GM12878 (cell line): ENCODE results near the gene SUGCT. TPM values are rescaled to one million over a fixed set of nuclear protein-coding genes. Genes with fewer than 3 reads are reported as not detected.

Experiments used
- ATAC-seq: fragments of 200-7000 bp; cut with Tn5 transposase; 3 replicates; pipeline ENCODE4 v1.9.1; 2020; ENCODE audit warnings: mild to moderate bottlenecking, moderate library complexity
- BruUV-seq: library from RNA; stranded (reverse); fragments of 400-500 nt; replicated peaks from 2 replicates; lab custom pipeline; 2021; lab: Mats Ljungman, UMichigan
- CTCF ChIA-PET: fragments of 300-600 bp; sonication (Branson Sonifier 250); formaldehyde crosslinking; extraction: SDS; loops from one replicate; lab custom pipeline; 2021; ENCODE audit warnings: inconsistent platforms; lab: Yijun Ruan, JAX
- POLR2A ChIA-PET: fragments of 350-600 bp; formaldehyde crosslinking; extraction: SDS; loops from one replicate; lab custom pipeline; 2021; ENCODE audit warnings: inconsistent platforms; lab: Charles Lee
- RAD21 ChIA-PET: fragments of 300-600 bp; sonication (Branson Sonifier 250); formaldehyde crosslinking; loops from one replicate; lab custom pipeline; 2023; ENCODE audit warnings: antibody characterized with exemption; ENCODE audit not compliant: unreplicated experiment; lab: Charles Lee
- SMC1A ChIA-PET: fragments of 300-600 bp; sonication (Branson Sonifier 250); formaldehyde crosslinking; loops from one replicate; lab custom pipeline; 2023; ENCODE audit not compliant: unreplicated experiment, uncharacterized antibody; lab: Charles Lee
- DNase-seq: peaks from one replicate; pipeline ENCODE4 v3.0.0-alpha.2; 2011; ENCODE audit warnings: low read depth, low spot score
- FAIRE-seq: peaks from 3 replicates; lab custom pipeline; 2011; peaks lifted over from hg19 to GRCh38; lab: Jason Lieb, UNC
- H2AFZ ChIP-seq: 2 replicates; pipeline ENCODE4 v1.6.0; 2011; ENCODE audit warnings: low read depth, low read length, control low read depth; ENCODE audit not compliant: control insufficient read depth
- H3K27ac ChIP-seq: 2 replicates; pipeline ENCODE4 v1.5.1; 2011; ENCODE audit warnings: control low read depth; ENCODE audit not compliant: control insufficient read depth, insufficient read depth
- H3K27me3 ChIP-seq, 2 experiments: replicated peaks in 1 of 2; 2 replicates each; pipeline versions ENCODE4 v1.6.0 to v1.6.1; 2011; ENCODE audit warnings: low read length in 1 of 2; ENCODE audit not compliant: control insufficient read depth in 2 of 2, insufficient read depth in 2 of 2
- H3K36me3 ChIP-seq, 2 experiments: 2 replicates each; pipeline ENCODE4 v1.5.1; 2011; ENCODE audit warnings: low read length in 1 of 2; ENCODE audit not compliant: control insufficient read depth in 2 of 2, insufficient read depth in 2 of 2
- H3K4me1 ChIP-seq: 2 replicates; pipeline ENCODE4 v1.6.1; 2011; ENCODE audit warnings: mild to moderate bottlenecking, low read length, moderate library complexity, mixed read lengths; ENCODE audit not compliant: control insufficient read depth, insufficient read depth
- H3K4me2 ChIP-seq: 2 replicates; pipeline ENCODE4 v1.6.0; 2011; ENCODE audit warnings: control low read depth; ENCODE audit not compliant: control insufficient read depth, insufficient read depth
- H3K4me3 ChIP-seq: fragments of 200-600 bp; sonication (generic); 2 replicates; pipeline ENCODE4 v1.5.1; 2016
- H3K79me2 ChIP-seq: 2 replicates; pipeline ENCODE4 v1.6.0; 2011; ENCODE audit warnings: low read length; ENCODE audit not compliant: control insufficient read depth, insufficient read depth
- H3K9ac ChIP-seq: 2 replicates; pipeline ENCODE4 v1.8.0; 2011; ENCODE audit warnings: low read length, control low read depth, mixed read lengths; ENCODE audit not compliant: control insufficient read depth, insufficient read depth
- H3K9me3 ChIP-seq: replicated peaks from 3 replicates; pipeline ENCODE4 v1.5.1; 2011; ENCODE audit warnings: mild to moderate bottlenecking, low read length; ENCODE audit not compliant: control insufficient read depth, insufficient read depth
- H4K20me1 ChIP-seq: 2 replicates; pipeline ENCODE4 v1.6.0; 2011; ENCODE audit not compliant: control insufficient read depth, insufficient read depth
- ASH2L ChIP-seq: fragments of 300-600, 200-600 bp; sonication (generic); IDR thresholded peaks from 2 replicates; pipeline ENCODE4 v1.6.1; 2017; ENCODE audit warnings: low read depth, mild to moderate bottlenecking, borderline replicate concordance
- MXI1 ChIP-seq: fragments of 150-350 bp; IDR thresholded peaks from 2 replicates; pipeline ENCODE4 v1.6.1; 2011; ENCODE audit warnings: low read depth, mild to moderate bottlenecking, inconsistent platforms, low read length, improper control_type of control experiment
- NFYB ChIP-seq: IDR thresholded peaks from 2 replicates; pipeline ENCODE4 v1.6.1; 2011; ENCODE audit warnings: low read depth, mild to moderate bottlenecking, low read length, improper control_type of control experiment, moderate library complexity; ENCODE audit not compliant: insufficient read depth
- RAD21 ChIP-seq: IDR thresholded peaks from 2 replicates; pipeline ENCODE4 v1.6.1; 2011; ENCODE audit warnings: mild to moderate bottlenecking, low read depth, low read length, moderate library complexity; ENCODE audit not compliant: insufficient read depth
- SMARCA5 ChIP-seq: fragments of 450-650 bp; IDR thresholded peaks from 2 replicates; pipeline ENCODE4 v1.6.1; 2017; ENCODE audit warnings: mild to moderate bottlenecking
- TAF1 ChIP-seq: IDR thresholded peaks from 2 replicates; pipeline ENCODE4 v1.6.1; 2011; ENCODE audit warnings: mild to moderate bottlenecking, low read depth, low read length, borderline replicate concordance
- ZZZ3 ChIP-seq: IDR thresholded peaks from 2 replicates; pipeline ENCODE4 v1.6.1; 2011; ENCODE audit warnings: low read depth; ENCODE audit not compliant: control insufficient read depth, insufficient read length
- WGBS: methylation state at CpG from one replicate; pipeline ENCODE4 v1.1.6; 2016; ENCODE audit warnings: low lambda C conversion rate; ENCODE audit not compliant: insufficient replicate concordance, insufficient coverage; ENCODE audit errors: missing lambda C conversion rate; 5-methylcytosine and 5-hydroxymethylcytosine counted together
- in situ Hi-C: fragments of 300-500 bp; cut with MboI; formaldehyde crosslinking; loops from 9 replicates; pipeline ENCODE4 v1.14.3; 2018; ENCODE audit warnings: mixed read lengths
- intact Hi-C: fragments of 100-400 bp; cut with micrococcal nuclease; formaldehyde crosslinking; loops from one replicate; pipeline ENCODE4 v1.14.2; 2022; ENCODE audit not compliant: unreplicated experiment
- polyA plus RNA-seq, 11 experiments: library from polyadenylated mRNA; depleted of rRNA in 4 of 11; unstranded in 6 of 11; stranded (reverse) in 5 of 11; fragments of >200 nt; fragmentation: Nextera tagmentation in 4 of 11; fragmentation: Illumina TruSeq in 1 of 11; extraction: Ambion mirVana in 4 of 11; extraction: Trizol in 1 of 11; gene quantifications; 1 replicate in 1 of 11; 2 replicates in 10 of 11; pipeline versions ENCODE4 v1.2.1 to v1.2.3, GENCODE V29; 2011 to 2016; ENCODE audit warnings: inconsistent platforms in 2 of 11, missing spikeins in 2 of 11, low read depth in 1 of 11
- total RNA-seq, 4 experiments: library from RNA; depleted of rRNA in 3 of 4; stranded (reverse); fragments of >200 nt in 3 of 4; fragmentation: Illumina TruSeq in 1 of 4; extraction: Trizol in 1 of 4; gene quantifications; 2 replicates each; pipeline versions ENCODE4 v1.2.1 to v1.2.3, GENCODE V29; 2013 to 2021
- TF ChIP-seq, protein P1 (sequence below): fragments of 450-650 bp; IDR thresholded peaks from 2 replicates; pipeline ENCODE4 v1.6.1; 2017; ENCODE audit warnings: mild to moderate bottlenecking, low read depth, inconsistent platforms; ENCODE audit not compliant: poor library complexity, severe bottlenecking
- TF ChIP-seq, protein P2 (sequence below): fragments of 450-650 bp; IDR thresholded peaks from 2 replicates; pipeline ENCODE4 v1.6.1; 2017; ENCODE audit warnings: low read depth, mild to moderate bottlenecking, moderate library complexity
- TF ChIP-seq, protein P3 (sequence below): IDR thresholded peaks from 2 replicates; pipeline ENCODE4 v1.6.1; 2011; ENCODE audit warnings: mild to moderate bottlenecking, low read depth, low read length, moderate library complexity; ENCODE audit not compliant: insufficient replicate concordance
- TF ChIP-seq, protein P4 (sequence below): fragments of 150-350 bp; IDR thresholded peaks from 2 replicates; pipeline ENCODE4 v1.6.1; 2016; ENCODE audit warnings: low read depth, low read length

The SUGCT gene
- total and polyA plus RNA-seq, 10 of the 15 experiments (the other 5 are each of a cell fraction or from before 2014, with no cell fraction given) = 0.08 to 1.2 (median 0.67) TPM; not detected in 1

DNA sequence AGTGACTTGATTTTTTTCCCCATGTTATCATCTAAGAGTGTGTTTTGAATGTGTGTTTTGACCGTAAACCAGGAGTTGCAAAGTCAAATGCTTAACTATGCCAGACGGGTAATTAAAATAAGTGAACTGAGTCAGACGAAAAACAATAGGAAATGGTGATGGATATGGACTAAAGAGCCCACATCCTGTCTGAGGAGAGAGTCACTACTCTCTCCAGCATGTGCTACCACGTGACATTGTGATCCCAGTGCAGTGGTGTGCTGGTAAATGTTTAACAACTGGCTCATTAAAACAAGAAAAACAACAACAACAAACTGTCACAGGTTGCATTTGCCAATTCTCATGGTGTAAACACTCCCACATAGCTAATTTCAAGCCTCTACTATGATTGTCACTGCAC is 164.3 kb downstream of the SUGCT start:
- 27% methylated on average over 4 of the region's 4 CpGs for WGBS
- ATAC-seq (no peak), DNase-seq (no peak), FAIRE-seq (no peak)
- CTCF ChIA-PET = no interaction called here
- no peaks in the 10 kb centered on the region for H3K79me2 ChIP-seq
- H3K4me3 ChIP-seq = no peak overlapping the region
- intact Hi-C loops = no loop called here
- no peak overlapping the region for H3K27ac ChIP-seq
- H3K9me3 ChIP-seq = no peaks in the 10 kb centered on the region
- no peak overlapping the region for H3K9ac ChIP-seq
- H4K20me1 ChIP-seq = no peaks in the 10 kb centered on the region
- no peaks in the 10 kb centered on the region for H3K36me3 ChIP-seq
- no TSS peak for BruUV-seq
- in situ Hi-C loops = no loop called here
- SMC1A ChIA-PET = no interaction called here
- H3K4me2 ChIP-seq = no peak overlapping the region
- TF ChIP-seq, protein P1, sequence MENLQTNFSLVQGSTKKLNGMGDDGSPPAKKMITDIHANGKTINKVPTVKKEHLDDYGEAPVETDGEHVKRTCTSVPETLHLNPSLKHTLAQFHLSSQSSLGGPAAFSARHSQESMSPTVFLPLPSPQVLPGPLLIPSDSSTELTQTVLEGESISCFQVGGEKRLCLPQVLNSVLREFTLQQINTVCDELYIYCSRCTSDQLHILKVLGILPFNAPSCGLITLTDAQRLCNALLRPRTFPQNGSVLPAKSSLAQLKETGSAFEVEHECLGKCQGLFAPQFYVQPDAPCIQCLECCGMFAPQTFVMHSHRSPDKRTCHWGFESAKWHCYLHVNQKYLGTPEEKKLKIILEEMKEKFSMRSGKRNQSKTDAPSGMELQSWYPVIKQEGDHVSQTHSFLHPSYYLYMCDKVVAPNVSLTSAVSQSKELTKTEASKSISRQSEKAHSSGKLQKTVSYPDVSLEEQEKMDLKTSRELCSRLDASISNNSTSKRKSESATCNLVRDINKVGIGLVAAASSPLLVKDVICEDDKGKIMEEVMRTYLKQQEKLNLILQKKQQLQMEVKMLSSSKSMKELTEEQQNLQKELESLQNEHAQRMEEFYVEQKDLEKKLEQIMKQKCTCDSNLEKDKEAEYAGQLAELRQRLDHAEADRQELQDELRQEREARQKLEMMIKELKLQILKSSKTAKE = no peak
- no peak for TF ChIP-seq ZZZ3
- TF ChIP-seq, protein P2, sequence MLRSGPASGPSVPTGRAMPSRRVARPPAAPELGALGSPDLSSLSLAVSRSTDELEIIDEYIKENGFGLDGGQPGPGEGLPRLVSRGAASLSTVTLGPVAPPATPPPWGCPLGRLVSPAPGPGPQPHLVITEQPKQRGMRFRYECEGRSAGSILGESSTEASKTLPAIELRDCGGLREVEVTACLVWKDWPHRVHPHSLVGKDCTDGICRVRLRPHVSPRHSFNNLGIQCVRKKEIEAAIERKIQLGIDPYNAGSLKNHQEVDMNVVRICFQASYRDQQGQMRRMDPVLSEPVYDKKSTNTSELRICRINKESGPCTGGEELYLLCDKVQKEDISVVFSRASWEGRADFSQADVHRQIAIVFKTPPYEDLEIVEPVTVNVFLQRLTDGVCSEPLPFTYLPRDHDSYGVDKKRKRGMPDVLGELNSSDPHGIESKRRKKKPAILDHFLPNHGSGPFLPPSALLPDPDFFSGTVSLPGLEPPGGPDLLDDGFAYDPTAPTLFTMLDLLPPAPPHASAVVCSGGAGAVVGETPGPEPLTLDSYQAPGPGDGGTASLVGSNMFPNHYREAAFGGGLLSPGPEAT = no peak
- TF ChIP-seq ASH2L = no peak
- no peak for TF ChIP-seq SMARCA5
- TF ChIP-seq, protein P3, sequence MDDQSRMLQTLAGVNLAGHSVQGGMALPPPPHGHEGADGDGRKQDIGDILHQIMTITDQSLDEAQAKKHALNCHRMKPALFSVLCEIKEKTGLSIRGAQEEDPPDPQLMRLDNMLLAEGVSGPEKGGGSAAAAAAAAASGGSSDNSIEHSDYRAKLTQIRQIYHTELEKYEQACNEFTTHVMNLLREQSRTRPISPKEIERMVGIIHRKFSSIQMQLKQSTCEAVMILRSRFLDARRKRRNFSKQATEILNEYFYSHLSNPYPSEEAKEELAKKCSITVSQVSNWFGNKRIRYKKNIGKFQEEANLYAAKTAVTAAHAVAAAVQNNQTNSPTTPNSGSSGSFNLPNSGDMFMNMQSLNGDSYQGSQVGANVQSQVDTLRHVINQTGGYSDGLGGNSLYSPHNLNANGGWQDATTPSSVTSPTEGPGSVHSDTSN = no peak
- TF ChIP-seq NFYB = no peak
- TF ChIP-seq, protein P4, sequence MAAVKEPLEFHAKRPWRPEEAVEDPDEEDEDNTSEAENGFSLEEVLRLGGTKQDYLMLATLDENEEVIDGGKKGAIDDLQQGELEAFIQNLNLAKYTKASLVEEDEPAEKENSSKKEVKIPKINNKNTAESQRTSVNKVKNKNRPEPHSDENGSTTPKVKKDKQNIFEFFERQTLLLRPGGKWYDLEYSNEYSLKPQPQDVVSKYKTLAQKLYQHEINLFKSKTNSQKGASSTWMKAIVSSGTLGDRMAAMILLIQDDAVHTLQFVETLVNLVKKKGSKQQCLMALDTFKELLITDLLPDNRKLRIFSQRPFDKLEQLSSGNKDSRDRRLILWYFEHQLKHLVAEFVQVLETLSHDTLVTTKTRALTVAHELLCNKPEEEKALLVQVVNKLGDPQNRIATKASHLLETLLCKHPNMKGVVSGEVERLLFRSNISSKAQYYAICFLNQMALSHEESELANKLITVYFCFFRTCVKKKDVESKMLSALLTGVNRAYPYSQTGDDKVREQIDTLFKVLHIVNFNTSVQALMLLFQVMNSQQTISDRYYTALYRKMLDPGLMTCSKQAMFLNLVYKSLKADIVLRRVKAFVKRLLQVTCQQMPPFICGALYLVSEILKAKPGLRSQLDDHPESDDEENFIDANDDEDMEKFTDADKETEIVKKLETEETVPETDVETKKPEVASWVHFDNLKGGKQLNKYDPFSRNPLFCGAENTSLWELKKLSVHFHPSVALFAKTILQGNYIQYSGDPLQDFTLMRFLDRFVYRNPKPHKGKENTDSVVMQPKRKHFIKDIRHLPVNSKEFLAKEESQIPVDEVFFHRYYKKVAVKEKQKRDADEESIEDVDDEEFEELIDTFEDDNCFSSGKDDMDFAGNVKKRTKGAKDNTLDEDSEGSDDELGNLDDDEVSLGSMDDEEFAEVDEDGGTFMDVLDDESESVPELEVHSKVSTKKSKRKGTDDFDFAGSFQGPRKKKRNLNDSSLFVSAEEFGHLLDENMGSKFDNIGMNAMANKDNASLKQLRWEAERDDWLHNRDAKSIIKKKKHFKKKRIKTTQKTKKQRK = no peak
- TF ChIP-seq MXI1 = no peak
- no peak for TF ChIP-seq RAD21
- no peak for TF ChIP-seq TAF1
- POLR2A ChIA-PET = no interaction called here
- RAD21 ChIA-PET = no interaction called here
- no peak overlapping the region for H2AFZ ChIP-seq
- no peaks in the 10 kb centered on the region for H3K27me3 ChIP-seq
- H3K4me1 ChIP-seq = no peaks in the 10 kb centered on the region
